GM18511 (cell line): ENCODE data around the gene SHC2.
"Not testable (repeated sequence)": the region's sequence is repeated elsewhere in the genome, so short reads cannot be mapped to it uniquely, and the experiment has no call there.

ENCODE experiments used
- ATAC-seq: cut with Tn5 transposase; IDR thresholded peaks from one replicate; pipeline ENCODE4 v1.9.1; 2021; ENCODE audit warnings: mild to moderate bottlenecking, moderate library complexity; ENCODE audit not compliant: unreplicated experiment

Gene SHC2

GRCh38 chr19:427675-428074 is 33.2 kb downstream of the SHC2 start:
- ATAC-seq = not testable (repeated sequence)

GRCh38 chr19:426725-427445 is 33.9 kb downstream of the SHC2 start:
- ATAC-seq = no peak

DNA sequence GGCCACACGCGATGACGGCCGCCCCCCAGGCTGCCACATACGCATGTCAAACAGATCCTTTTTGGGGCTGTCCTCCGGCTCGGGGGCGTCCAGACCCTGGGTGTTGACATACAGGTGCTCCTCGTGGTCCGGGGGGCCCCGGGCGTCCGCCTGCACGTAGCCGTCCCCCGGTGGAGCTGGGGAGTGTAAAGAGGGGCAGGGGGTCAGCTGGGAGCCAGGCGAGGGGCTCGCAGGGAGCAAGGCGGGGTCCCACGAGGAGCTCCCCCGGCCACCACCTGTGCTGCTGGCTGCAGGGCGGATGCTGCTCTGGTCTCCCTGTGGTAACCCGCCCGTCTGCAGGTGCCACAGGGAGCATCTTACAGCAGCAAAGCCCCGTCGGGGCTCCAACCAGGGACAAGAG is 35.8 kb downstream of the SHC2 start:
- no peak for ATAC-seq

- no peak for ATAC-seq
Measured at GRCh38 chr19:424546-424945, 36.3 kb downstream of the SHC2 start.

DNA sequence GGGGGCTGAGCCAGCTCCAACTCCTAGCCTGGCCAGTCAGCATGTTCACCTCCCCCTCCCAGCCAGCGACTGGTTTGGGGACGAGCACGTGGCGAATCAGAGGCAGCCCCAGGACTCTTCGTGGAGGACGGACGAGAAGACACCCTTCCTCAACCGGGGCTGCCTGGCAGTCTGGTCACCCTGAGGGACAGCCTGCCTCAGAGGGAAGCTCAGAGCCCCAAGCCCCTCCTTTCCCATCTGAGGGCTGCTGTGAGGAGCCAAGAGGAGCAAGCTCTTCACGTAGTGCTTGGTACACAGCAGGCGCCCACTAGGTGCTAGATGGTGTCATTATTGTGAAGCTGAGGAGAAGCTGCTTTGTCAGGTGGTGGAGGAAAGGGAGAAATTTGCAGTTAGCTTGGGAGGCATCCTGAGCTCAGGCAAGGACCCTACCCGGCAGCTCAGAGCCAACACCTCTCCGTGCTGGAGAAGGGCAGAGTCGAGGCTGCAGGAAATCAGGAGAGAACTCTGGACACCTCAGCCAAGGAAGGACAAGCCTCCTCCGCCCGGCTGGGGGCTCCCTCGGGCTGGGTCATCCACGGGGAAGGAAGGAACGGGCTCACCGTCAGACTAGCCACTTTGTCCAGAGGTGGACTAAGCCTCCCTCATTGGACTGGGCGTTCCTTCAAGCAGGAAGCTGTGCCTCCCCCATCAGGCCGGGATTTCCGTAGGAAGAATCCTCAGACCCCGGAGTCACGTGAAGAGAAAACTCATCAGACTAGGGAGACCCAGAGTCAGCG is 37.0 kb downstream of the SHC2 start:
- ATAC-seq = no peak

DNA sequence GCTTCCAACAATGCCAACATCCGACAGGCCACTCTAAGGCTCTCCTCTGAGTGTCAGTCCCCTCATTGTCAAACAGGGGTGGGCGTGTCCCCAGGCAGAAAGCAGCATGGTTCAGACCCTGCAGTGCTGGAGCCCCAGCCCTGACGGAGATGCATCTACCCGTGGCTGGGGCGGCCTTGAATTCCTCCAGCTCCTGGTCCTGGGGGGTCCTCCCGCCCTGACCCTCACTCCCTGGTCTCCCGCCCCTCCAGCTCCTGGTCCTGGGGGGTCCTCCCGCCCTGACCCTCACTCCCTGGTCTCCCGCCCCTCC is 38.0 kb downstream of the SHC2 start:
- ATAC-seq = not testable (repeated sequence)

GRCh38 chr19:422213-422916 is 38.5 kb downstream of the SHC2 start:
- ATAC-seq = no peak

- ATAC-seq = no peak
Measured at GRCh38 chr19:419721-420515, 40.9 kb downstream of the SHC2 start.

- ATAC-seq = no peak
Measured at GRCh38 chr19:418761-419671, 41.8 kb downstream of the SHC2 start.

- no peak for ATAC-seq
Measured at GRCh38 chr19:416416-416815, 44.4 kb downstream of the SHC2 start.

GRCh38 chr19:415292-415691 is 45.5 kb downstream of the SHC2 start:
- ATAC-seq = no peak

DNA sequence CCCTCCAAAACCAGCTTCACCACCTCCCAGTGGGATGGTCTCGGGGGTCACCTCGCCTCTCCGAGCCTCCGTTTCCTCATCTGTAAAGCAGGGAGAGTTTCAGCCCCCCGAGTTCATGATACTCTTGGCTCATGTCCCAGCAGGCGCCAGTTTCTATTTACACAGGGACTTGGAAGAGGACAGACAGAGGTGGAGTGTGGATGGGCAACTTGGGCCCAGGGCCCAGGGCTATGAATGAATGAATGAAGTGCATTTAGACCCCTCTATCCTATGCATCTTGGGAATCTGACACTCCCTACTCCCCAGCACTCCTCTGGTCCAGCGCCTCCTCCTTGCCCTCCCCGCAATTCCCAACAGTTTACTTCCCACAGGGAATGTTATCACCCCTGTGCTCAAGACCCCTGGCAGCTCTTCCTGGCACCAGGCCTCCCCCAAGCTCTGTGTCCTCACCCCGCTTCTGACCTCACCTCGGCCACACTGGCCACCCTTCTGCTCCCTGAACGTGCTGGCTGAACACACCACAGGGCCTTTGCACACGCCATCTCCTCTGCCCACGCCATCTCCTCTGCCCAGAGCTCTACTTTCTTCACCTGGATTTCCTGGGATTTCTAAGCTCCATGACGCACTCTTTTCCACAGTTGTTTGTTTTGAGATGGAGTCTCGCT is 46.9 kb downstream of the SHC2 start:
- ATAC-seq = no peak

DNA sequence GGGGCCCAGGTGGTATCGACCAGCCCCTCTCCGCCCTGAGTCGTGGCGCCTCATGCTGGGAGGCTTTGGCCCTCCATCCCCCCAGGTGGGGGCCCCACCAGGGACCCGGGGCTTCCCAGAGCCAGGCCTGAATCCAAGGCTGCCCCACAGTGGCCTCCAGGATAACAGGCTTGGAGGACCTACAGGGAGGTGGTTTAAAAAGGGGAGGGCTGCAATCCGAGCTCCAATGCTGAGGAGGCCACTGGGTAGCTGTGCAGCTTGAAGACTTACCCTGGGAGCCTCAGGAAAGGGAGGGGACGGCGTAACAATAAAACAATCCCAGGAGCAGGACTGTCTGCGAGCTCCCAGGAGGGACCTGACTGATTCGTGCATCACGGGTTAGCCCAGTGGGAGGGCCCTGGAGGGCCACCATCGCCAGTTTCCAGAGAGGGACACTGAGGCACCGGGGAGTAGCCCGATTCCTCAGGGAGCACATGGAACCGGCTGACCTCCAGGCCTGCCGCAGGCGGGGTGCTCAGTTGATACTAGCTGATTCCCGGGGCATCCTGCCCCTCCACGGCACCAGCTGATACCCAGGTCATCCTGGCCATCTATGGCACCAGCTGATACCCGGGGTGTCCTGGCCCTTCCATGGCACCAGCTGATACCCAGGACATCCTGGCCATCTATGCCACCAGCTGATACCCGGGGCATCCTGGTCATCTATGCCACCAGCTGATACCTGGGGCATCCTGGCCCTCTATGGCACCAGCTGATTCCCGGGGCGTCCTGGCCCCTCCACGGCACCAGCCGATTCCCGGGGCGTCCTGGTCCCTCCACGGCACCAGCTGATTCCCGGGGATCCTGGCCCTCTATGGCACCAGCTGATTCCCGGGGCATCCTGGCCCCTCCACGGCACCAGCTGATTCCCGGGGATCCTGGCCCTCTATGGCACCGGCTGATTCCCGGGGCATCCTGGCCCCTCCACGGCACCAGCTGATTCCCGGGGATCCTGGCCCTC is 48.2 kb downstream of the SHC2 start:
- no peak for ATAC-seq

- no peak for ATAC-seq
Measured at GRCh38 chr19:411723-412355, 49.0 kb downstream of the SHC2 start.

DNA sequence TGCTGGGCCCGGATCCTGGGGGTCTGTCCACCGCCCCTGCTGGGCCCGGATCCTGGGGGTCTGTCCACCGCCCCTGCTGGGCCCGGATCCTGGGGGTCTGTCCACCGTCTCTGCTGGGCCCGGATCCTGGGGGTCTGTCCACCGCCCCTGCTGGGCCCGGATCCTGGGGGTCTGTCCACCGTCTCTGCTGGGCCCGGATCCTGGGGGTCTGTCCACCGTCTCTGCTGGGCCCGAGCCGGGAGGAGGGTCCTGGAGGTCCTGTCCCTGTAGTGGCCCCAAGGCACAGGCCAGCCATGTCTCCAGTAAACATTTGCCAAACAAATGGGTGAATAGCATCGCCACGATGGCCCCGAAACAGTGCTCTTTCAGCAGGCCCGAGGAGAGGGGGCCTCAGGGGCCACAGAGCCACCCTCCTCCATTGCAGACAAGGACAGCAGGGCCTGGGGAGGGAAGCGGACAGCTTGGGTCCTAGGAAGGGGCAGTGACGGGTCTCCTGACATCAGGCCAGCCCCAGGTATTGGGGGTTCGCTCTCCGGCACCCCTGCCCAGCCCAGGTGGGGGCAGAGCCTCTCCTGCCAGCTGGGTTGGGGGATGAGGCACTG is 49.6 kb downstream of the SHC2 start:
- not testable (repeated sequence) for ATAC-seq

- no peak for ATAC-seq
Measured at GRCh38 chr19:410243-410781, 50.5 kb downstream of the SHC2 start.

DNA sequence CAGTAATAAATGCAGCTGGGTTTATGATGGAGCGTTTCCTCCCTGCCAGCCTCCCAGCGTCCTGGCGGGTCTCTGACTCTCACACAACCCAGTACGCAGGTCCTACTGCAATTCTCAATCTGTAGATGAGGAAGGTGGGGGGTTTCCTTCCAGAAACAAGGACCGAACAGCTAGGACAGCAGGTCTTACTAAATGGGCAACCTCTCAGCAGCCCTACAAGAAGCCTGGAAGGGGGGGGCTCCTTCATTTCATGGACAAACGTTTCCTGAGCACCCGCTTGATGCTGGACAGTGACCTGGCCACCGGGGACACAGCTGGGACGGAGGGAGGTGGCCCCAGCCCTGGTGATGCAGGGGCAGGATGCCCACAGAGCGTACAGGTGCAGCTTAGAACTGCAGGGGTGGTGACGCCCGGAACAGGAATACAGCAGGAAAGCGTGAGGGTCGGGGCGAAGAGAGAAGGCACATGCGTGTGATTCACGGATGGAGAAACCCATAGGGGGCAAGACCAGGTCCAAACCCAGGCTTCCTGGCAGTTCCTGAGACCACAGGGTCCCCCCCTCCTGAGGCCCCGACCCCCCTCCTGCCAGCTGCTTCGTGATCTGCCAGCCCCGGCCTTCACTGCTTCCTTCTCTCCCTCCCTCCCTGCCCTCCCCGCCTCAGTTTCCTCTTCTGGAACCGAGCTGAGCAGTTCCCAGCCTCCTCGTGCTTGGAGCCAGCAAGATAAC is 51.2 kb downstream of the SHC2 start:
- no peak for ATAC-seq
